Large intestine (tissue), 12 donors: Measurements from ENCODE around the gene PLAA. TPM values are rescaled to one million over a fixed set of nuclear protein-coding genes. Genes with fewer than 3 reads are reported as not detected.

Source experiments
- DNase-seq, 2 donors: peaks; one replicate each; pipeline versions ENCODE4 v3.0.0 to v3.0.0-alpha.2; 2013
- H3K27ac ChIP-seq: one replicate; pipeline ENCODE4 v1.5.1; 2013; ENCODE audit warnings: low read length
- H3K27me3 ChIP-seq: 2 replicates; pipeline ENCODE4 v1.6.1; 2013; ENCODE audit warnings: low read length; ENCODE audit not compliant: control insufficient read depth, insufficient read depth
- H3K36me3 ChIP-seq: 2 replicates; pipeline ENCODE4 v1.6.1; 2013; ENCODE audit warnings: low read length; ENCODE audit not compliant: control insufficient read depth, insufficient read depth
- H3K4me1 ChIP-seq: one replicate; pipeline ENCODE4 v1.6.1; 2013; ENCODE audit warnings: low read length; ENCODE audit not compliant: control insufficient read depth, insufficient read depth
- H3K4me3 ChIP-seq: one replicate; pipeline ENCODE4 v1.5.1; 2013; ENCODE audit warnings: low read length
- H3K9me3 ChIP-seq: one replicate; pipeline ENCODE4 v1.6.1; 2013; ENCODE audit warnings: mild to moderate bottlenecking, low read depth, low read length, moderate library complexity; ENCODE audit not compliant: control insufficient read depth
- WGBS: methylation state at CpG from one replicate; pipeline ENCODE4 v1.1.5; 2013; ENCODE audit warnings: low lambda C conversion rate; ENCODE audit not compliant: insufficient coverage; 5-methylcytosine and 5-hydroxymethylcytosine counted together
- long read RNA-seq, 11 donors: transcript quantifications; one replicate each; lab custom pipeline, GENCODE V29; 2026
- polyA plus RNA-seq: library from polyadenylated mRNA; unstranded; fragments of 120-200 nt; gene quantifications from one replicate; pipeline ENCODE4 v1.2.1, GENCODE V29; 2013

The PLAA gene
- 24.3 TPM for polyA plus RNA-seq
- long read RNA-seq, donor 1, full-length matches to known transcripts: 3 of 3 reads
- long read RNA-seq, donor 1, partial matches to known transcripts: 0 of 3 reads
- long read RNA-seq, donor 1, other reads (novel, unspliced or antisense): 0 of 3 reads
- long read RNA-seq, donor 2, full-length matches to known transcripts: 6 of 11 reads
- long read RNA-seq, donor 2, partial matches to known transcripts: 5 of 11 reads
- long read RNA-seq, donor 2, other reads (novel, unspliced or antisense): 0 of 11 reads
- long read RNA-seq, donor 3: 0 reads
- long read RNA-seq, donor 4: 0 reads
- long read RNA-seq, donor 5, full-length matches to known transcripts: 2 of 2 reads
- long read RNA-seq, donor 5, partial matches to known transcripts: 0 of 2 reads
- long read RNA-seq, donor 5, other reads (novel, unspliced or antisense): 0 of 2 reads
- long read RNA-seq, donor 6, full-length matches to known transcripts: 7 of 7 reads
- long read RNA-seq, donor 6, partial matches to known transcripts: 0 of 7 reads
- long read RNA-seq, donor 6, other reads (novel, unspliced or antisense): 0 of 7 reads
- long read RNA-seq, donor 7: 0 reads
- long read RNA-seq, donor 8, full-length matches to known transcripts: 7 of 7 reads
- long read RNA-seq, donor 8, partial matches to known transcripts: 0 of 7 reads
- long read RNA-seq, donor 8, other reads (novel, unspliced or antisense): 0 of 7 reads
- long read RNA-seq, donor 9, full-length matches to known transcripts: 4 of 4 reads
- long read RNA-seq, donor 9, partial matches to known transcripts: 0 of 4 reads
- long read RNA-seq, donor 9, other reads (novel, unspliced or antisense): 0 of 4 reads
- long read RNA-seq, donor 10, full-length matches to known transcripts: 5 of 5 reads
- long read RNA-seq, donor 10, partial matches to known transcripts: 0 of 5 reads
- long read RNA-seq, donor 10, other reads (novel, unspliced or antisense): 0 of 5 reads
- long read RNA-seq, donor 11, full-length matches to known transcripts: 4 of 10 reads
- long read RNA-seq, donor 11, partial matches to known transcripts: 6 of 10 reads
- long read RNA-seq, donor 11, other reads (novel, unspliced or antisense): 0 of 10 reads

GRCh38 chr9:26946753-26947727 is at the start of gene PLAA:
Gene PLAA, minus strand, starts transcription at chr9:26947242. Its CDS starts 197 bp downstream, at chr9:26947045.
- peak; percentile 91 to 96 for DNase-seq

GRCh38 chr9:26995810-26996209 is 48.8 kb upstream of the PLAA start:
- no peaks in the 10 kb centered on the region for H3K27me3 ChIP-seq
- no peak overlapping the region for H3K4me3 ChIP-seq
- H3K9me3 ChIP-seq: no peaks in the 10 kb centered on the region
- DNase-seq: no peak
- WGBS: 73% methylated on average over 2 of the region's 2 CpGs
- no peaks in the 10 kb centered on the region for H3K4me1 ChIP-seq
- H3K27ac ChIP-seq: no peak overlapping the region
- H3K36me3 ChIP-seq: peaks cover 19% of the 10 kb centered on the region

More at GRCh38 chr9:26946753-26947727, at the start of gene PLAA:
- peak within 1 kb of the TSS; percentile 90 for H3K27ac ChIP-seq
- no peaks in the 10 kb centered on the region for H3K9me3 ChIP-seq
- H3K36me3 ChIP-seq: no peaks in the 10 kb centered on the region
- H3K4me3 ChIP-seq: peak within 1 kb of the TSS; percentile 95
- no peaks in the 10 kb centered on the region for H3K27me3 ChIP-seq
- no CpG with 5 or more reads among the region's 76 CpGs for WGBS
- peaks cover 7% of the 10 kb centered on the region for H3K4me1 ChIP-seq

- WGBS: no CpG with 5 or more reads among the region's 1 CpG
- DNase-seq: no peak
- Histone ChIP-seq H3K4me1 (no peaks in the 10 kb centered on the region), H3K27ac (no peak overlapping the region), H3K4me3 (no peak overlapping the region), H3K27me3 (no peaks in the 10 kb centered on the region), H3K9me3 (no peaks in the 10 kb centered on the region), H3K36me3 (peaks cover 19% of the 10 kb centered on the region)
Measured at GRCh38 chr9:26983340-26983739, 36.3 kb upstream of the PLAA start.

- Histone ChIP-seq H3K4me3 (no peak overlapping the region), H3K36me3 (peaks cover 7% of the 10 kb centered on the region), H3K27me3 (no peaks in the 10 kb centered on the region), H3K27ac (no peak overlapping the region), H3K9me3 (no peaks in the 10 kb centered on the region), H3K4me1 (no peaks in the 10 kb centered on the region)
- peak; percentile 13 to 16 for DNase-seq
- WGBS: 86% methylated on average over 1 of the region's 18 CpGs
Measured at GRCh38 chr9:26975728-26976707, 29.0 kb upstream of the PLAA start.

GRCh38 chr9:26974927-26975326 is 27.9 kb upstream of the PLAA start:
- Histone ChIP-seq H3K27me3 (no peaks in the 10 kb centered on the region), H3K9me3 (no peaks in the 10 kb centered on the region), H3K4me3 (no peak overlapping the region), H3K27ac (no peak overlapping the region), H3K4me1 (no peaks in the 10 kb centered on the region), H3K36me3 (peaks cover 4% of the 10 kb centered on the region)
- 100% methylated on average over 1 of the region's 4 CpGs for WGBS
- no peak for DNase-seq

- 98% methylated on average over 4 of the region's 5 CpGs for WGBS
- H3K4me1 ChIP-seq: no peaks in the 10 kb centered on the region
- H3K27me3 ChIP-seq: no peaks in the 10 kb centered on the region
- no peak overlapping the region for H3K4me3 ChIP-seq
- H3K9me3 ChIP-seq: no peaks in the 10 kb centered on the region
- H3K36me3 ChIP-seq: peaks cover 4% of the 10 kb centered on the region
- no peak for DNase-seq
- H3K27ac ChIP-seq: no peak overlapping the region
Measured at GRCh38 chr9:26973989-26974388, 26.9 kb upstream of the PLAA start.

GRCh38 chr9:26971721-26972120 is 24.7 kb upstream of the PLAA start:
- H3K27me3 ChIP-seq: no peaks in the 10 kb centered on the region
- DNase-seq: no peak
- peaks cover 4% of the 10 kb centered on the region for H3K36me3 ChIP-seq
- H3K27ac ChIP-seq: no peak overlapping the region
- no peak overlapping the region for H3K4me3 ChIP-seq
- peaks cover 4% of the 10 kb centered on the region for H3K9me3 ChIP-seq
- H3K4me1 ChIP-seq: no peaks in the 10 kb centered on the region
- WGBS: no CpG with 5 or more reads among the region's 1 CpG

GRCh38 chr9:26956860-26957233 is 9.8 kb upstream of the PLAA start:
- no peaks in the 10 kb centered on the region for H3K27me3 ChIP-seq
- no peak for DNase-seq
- H3K9me3 ChIP-seq: no peaks in the 10 kb centered on the region
- peak overlapping the region; percentile 63 for H3K27ac ChIP-seq
- no CpG with 5 or more reads among the region's 6 CpGs for WGBS
- peak overlapping the region; percentile 70 for H3K4me3 ChIP-seq
- H3K36me3 ChIP-seq: no peaks in the 10 kb centered on the region
- no peaks in the 10 kb centered on the region for H3K4me1 ChIP-seq
